M059J (cell line): ENCODE results near the gene NRG3. TPM values are rescaled to one million over a fixed set of nuclear protein-coding genes. Genes with fewer than 3 reads are reported as not detected.

Experiments
- DNase-seq: peaks from one replicate; pipeline ENCODE4 v3.0.0-alpha.2; 2012; ENCODE audit warnings: low read depth
- total RNA-seq: library from RNA; depleted of rRNA; stranded (reverse); fragments of >200 nt; shearing (Covaris generic); gene quantifications from 2 replicates; pipeline ENCODE4 v1.2.3, GENCODE V29; 2014

NRG3 gene
- total RNA-seq, 1 experiment from 2014 or later, result not detected

DNA sequence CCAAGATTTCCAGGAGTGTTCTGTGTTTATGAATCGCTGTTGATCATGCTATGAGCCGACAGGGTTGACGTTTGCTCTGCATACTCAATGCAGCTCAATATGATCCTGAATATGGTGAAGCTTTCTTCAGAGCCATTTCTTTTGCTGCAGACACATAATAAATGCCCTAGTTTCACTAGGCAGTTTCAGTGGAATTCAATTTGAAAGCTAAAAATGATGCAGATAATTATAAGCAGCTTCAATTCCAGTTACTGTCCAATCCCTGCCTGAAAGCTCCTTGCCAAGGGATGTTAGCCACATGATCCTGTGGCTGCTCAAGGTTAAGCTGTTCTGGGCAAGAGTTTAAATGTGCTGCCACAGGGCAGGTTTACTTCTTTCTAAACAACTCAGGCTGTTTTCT lies 805.6 kb downstream of the NRG3 start:
- DNase-seq, result no peak

DNA sequence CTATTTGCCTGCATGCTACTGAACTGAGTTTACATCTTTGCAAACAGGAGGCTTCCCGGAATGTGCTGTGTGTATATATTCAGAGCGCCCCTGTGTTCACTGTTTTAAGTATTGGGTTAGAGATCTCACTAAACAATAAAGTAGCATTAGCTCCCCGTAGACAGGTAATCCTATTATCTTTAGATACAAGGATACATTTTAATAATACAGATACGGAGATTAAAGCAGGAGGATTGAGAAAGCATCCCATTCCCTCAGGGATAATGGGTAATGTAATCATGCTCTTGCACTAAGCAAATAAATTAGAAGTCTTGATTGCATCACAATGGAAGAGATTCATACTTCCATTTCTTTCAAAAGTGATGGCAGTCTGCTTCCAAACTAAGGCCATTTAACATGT lies 809.0 kb downstream of the NRG3 start:
- DNase-seq, result no peak

- DNase-seq, result no peak
Observed at GRCh38 chr10:82685087-82685486, 810.1 kb downstream of the NRG3 start.

DNA sequence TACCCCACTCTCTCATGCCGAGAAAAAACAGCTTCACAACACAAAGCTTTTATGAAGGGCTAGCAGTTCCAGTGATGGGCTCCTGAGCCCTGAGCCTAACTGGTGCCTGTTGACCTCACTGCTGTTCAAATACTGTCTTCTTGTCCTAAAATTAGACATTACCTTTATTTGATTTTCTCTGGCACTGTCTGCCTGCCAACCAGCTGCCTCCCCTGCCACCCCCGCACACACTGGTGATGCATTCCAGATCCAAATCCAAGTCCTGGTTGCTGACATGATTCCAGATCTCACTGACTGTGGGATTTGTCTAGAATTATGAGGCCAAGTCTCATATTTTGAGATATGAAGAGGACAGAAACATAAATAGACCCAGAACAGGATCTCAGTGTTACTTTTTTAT lies 816.2 kb downstream of the NRG3 start:
- no peak for DNase-seq

- no peak for DNase-seq
Observed at GRCh38 chr10:82692458-82692857, 817.5 kb downstream of the NRG3 start.

GRCh38 chr10:82721831-82722230 lies 846.8 kb downstream of the NRG3 start:
- DNase-seq, result no peak

- DNase-seq, result no peak
Observed at GRCh38 chr10:82722273-82722672, 847.3 kb downstream of the NRG3 start.

GRCh38 chr10:82736305-82736704 lies 861.3 kb downstream of the NRG3 start:
- no peak for DNase-seq

- DNase-seq, result peak; percentile 3
Observed at GRCh38 chr10:82737549-82737948, 862.6 kb downstream of the NRG3 start.

DNA sequence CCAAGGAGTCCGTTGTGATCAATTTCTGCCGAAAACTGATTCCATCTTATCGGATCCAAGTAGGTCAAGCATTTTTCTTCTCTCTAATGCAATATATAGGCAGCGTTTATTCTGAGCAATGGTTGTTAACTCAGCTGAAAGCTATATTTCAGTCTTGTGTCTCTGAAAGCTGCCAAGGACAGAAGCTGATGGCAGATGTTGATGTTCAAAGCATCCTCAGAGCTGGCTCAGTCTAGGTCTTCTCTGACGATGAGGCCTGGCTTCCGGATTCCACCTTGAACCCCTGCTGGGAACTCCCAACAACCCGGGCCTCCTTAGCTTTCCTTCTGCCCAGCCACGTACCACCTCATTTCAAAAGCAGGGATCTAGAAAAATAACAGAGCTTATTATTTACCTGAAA lies 863.6 kb downstream of the NRG3 start:
- no peak for DNase-seq

- peak; percentile 65 for DNase-seq
Observed at GRCh38 chr10:82742478-82742877, 867.5 kb downstream of the NRG3 start.

DNA sequence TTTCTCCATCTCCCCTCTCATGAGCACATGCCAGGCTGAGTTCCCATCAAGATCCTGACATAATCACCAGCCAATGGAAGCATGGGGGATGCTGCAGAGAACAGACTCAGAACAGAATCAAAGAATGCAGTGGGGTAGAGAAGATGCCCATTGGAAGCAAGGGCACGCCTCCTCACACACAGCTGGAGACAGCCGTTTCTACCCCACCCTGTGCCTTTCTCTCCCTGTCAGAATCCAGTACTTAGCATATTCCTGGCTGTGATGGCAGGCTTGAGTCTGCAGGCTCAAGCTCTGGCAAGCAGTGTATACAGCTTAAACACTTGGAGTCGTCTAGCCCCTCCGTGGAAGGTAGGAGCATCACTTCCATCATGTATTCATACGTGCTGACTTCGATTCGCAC lies 867.9 kb downstream of the NRG3 start:
- DNase-seq, result no peak

- DNase-seq, result no peak
Observed at GRCh38 chr10:82750538-82750937, 875.5 kb downstream of the NRG3 start.

GRCh38 chr10:82757397-82757796 lies 882.4 kb downstream of the NRG3 start:
- DNase-seq, result no peak

- peak; percentile 1 for DNase-seq
Observed at GRCh38 chr10:82757901-82758300, 882.9 kb downstream of the NRG3 start.

DNA sequence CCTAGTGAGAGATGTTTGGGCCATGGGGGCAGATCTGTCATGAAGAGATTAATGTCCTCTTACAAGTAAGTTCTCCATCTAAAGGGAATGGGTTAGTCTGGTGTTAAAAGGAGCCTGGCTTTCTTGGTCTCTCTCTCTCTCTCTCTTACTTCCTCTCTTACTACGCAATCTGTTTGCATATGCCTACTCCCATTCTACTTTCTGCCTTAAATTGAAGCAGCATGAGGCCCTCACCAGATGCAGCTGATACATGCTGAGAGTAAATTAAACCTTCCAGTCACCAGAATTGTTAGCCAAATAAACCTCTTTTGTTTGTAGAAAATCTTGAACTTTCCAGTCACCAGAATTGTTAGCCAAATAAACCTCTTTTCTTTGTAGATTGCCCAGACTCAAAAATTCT lies 884.1 kb downstream of the NRG3 start:
- DNase-seq, result no peak

- peak; percentile 33 for DNase-seq
Observed at GRCh38 chr10:82762641-82763040, 887.6 kb downstream of the NRG3 start.

GRCh38 chr10:82768040-82768439 lies 893.0 kb downstream of the NRG3 start:
- DNase-seq, result no peak

GRCh38 chr10:82778908-82779307 lies 903.9 kb downstream of the NRG3 start:
- DNase-seq, result no peak

GRCh38 chr10:82796510-82796909 lies 921.5 kb downstream of the NRG3 start:
- no peak for DNase-seq

DNA sequence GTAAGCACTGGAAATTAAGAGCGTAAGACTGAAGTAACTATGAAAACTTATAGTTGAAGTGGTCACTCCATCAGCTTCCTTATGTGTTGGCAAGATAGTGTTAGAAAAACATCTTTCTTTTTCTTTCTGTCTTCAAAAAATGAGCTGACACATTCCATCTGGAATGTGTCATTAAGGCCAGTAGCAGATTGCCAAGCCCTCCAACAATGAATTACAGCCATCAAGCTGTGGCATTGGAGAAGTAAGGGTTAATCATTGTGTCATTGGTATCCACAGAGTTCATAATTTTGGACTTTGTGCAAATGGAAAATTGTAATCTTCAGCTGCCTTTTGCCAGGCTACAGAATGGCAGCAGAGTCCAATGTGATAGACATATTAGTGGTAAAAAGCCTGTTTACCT lies 926.3 kb downstream of the NRG3 start:
- DNase-seq, result no peak

DNA sequence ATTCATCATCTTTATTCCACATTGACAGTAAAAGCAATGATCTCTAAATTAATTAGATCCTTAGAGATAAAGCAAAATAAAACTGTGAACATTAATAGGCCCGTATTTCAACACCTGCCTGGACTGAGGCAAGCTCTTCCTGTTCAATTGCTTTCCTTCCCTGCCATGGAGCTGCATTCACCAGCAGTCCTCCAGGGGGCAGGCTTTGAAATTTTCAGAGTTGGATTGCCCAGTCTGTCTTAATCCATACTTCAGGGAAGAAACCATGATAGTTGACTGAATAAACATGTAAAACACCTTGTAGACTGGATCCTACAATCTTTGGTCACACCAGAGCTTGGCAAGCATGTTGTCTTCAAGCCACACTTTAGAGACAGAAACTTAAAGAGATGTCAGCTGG lies 936.6 kb downstream of the NRG3 start:
- peak; percentile 8 for DNase-seq

GRCh38 chr10:82813856-82814255 lies 938.9 kb downstream of the NRG3 start:
- DNase-seq, result peak; percentile 37

- no peak for DNase-seq
Observed at GRCh38 chr10:82814635-82815034, 939.6 kb downstream of the NRG3 start.

DNA sequence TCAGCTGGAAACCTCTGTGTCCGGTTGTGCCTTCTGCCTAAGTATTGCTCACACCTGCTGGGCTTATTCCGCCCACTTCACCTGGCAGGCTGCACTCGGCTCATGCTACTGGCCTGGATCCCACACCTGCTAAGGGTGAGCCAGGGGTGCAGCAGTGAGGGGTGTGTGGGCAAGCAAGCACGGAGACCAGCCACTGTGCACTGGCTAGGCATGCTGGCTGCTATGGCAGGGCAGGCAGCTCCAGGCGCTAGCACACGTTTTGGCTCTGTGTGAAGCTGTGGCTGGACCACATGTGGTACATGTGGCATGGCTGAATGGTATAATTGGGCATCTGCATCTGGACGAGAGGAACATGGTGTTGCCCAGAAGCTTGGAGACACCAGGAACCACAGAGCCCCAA lies 940.7 kb downstream of the NRG3 start:
- no peak for DNase-seq
